ENCODE results near the gene CMKLR1. TPM values are rescaled to one million over a fixed set of nuclear protein-coding genes. Genes with fewer than 3 reads are reported as not detected.

The CMKLR1 gene
- not detected for total RNA-seq

- POLR2A ChIA-PET = no interaction called here
- CTCF ChIA-PET = no interaction called here
These were observed at the start of gene CMKLR1 for GRCh38 chr12:108338915-108339657. CMKLR1 (minus strand) TSS chr12:108339311; CDS start chr12:108293591, 45,720 bp downstream.

- POLR2A ChIA-PET = no interaction called here
- CTCF ChIA-PET = no interaction called here
These were observed 48.7 kb upstream of the CMKLR1 start for GRCh38 chr12:108387771-108388170.

GRCh38 chr12:108386709-108387360 is 47.7 kb upstream of the CMKLR1 start:
- POLR2A ChIA-PET = no interaction called here

GRCh38 chr12:108382437-108382801 is 43.3 kb upstream of the CMKLR1 start:
- POLR2A ChIA-PET = no interaction called here
- CTCF ChIA-PET = no interaction called here

More at GRCh38 chr12:108386709-108387360, 47.7 kb upstream of the CMKLR1 start:
- CTCF ChIA-PET = no interaction called here

- POLR2A ChIA-PET = no interaction called here
- CTCF ChIA-PET = no interaction called here
These were observed 42.8 kb upstream of the CMKLR1 start for GRCh38 chr12:108381787-108382436.

GRCh38 chr12:108380382-108380781 is 41.3 kb upstream of the CMKLR1 start:
- ChIA-PET CTCF (no interaction called here), POLR2A (no interaction called here)

GRCh38 chr12:108379823-108380222 is 40.7 kb upstream of the CMKLR1 start:
- POLR2A ChIA-PET = no interaction called here
- CTCF ChIA-PET = no interaction called here

- CTCF ChIA-PET = no interaction called here
- POLR2A ChIA-PET = no interaction called here
These were observed 39.8 kb upstream of the CMKLR1 start for GRCh38 chr12:108378926-108379325.

- ChIA-PET CTCF (no interaction called here), POLR2A (no interaction called here)
These were observed 38.1 kb upstream of the CMKLR1 start for GRCh38 chr12:108377260-108377659.

- ChIA-PET POLR2A (no interaction called here), CTCF (no interaction called here)
These were observed 37.0 kb upstream of the CMKLR1 start for GRCh38 chr12:108375986-108376663.

- ChIA-PET CTCF (no interaction called here), POLR2A (no interaction called here)
These were observed 35.6 kb upstream of the CMKLR1 start for GRCh38 chr12:108374596-108375320.

GRCh38 chr12:108373111-108373510 is 34.0 kb upstream of the CMKLR1 start:
- POLR2A ChIA-PET = no interaction called here
- CTCF ChIA-PET = no interaction called here

- ChIA-PET POLR2A (no interaction called here), CTCF (no interaction called here)
These were observed 32.8 kb upstream of the CMKLR1 start for GRCh38 chr12:108371801-108372344.

- POLR2A ChIA-PET = no interaction called here
These were observed 31.3 kb upstream of the CMKLR1 start for GRCh38 chr12:108370415-108370814.

GRCh38 chr12:108369736-108370396 is 30.8 kb upstream of the CMKLR1 start:
- ChIA-PET CTCF (no interaction called here), POLR2A (no interaction called here)

More at GRCh38 chr12:108370415-108370814, 31.3 kb upstream of the CMKLR1 start:
- CTCF ChIA-PET = no interaction called here

GRCh38 chr12:108368089-108368488 is 29.0 kb upstream of the CMKLR1 start:
- CTCF ChIA-PET = no interaction called here

GRCh38 chr12:108367436-108367835 is 28.3 kb upstream of the CMKLR1 start:
- POLR2A ChIA-PET = no interaction called here
- CTCF ChIA-PET = no interaction called here

More at GRCh38 chr12:108368089-108368488, 29.0 kb upstream of the CMKLR1 start:
- POLR2A ChIA-PET = no interaction called here

GRCh38 chr12:108365324-108365723 is 26.2 kb upstream of the CMKLR1 start:
- ChIA-PET CTCF (no interaction called here), POLR2A (no interaction called here)

- ChIA-PET CTCF (no interaction called here), POLR2A (no interaction called here)
These were observed 25.8 kb upstream of the CMKLR1 start for GRCh38 chr12:108364879-108365278.
